ENCODE data around the gene MSRB2. TPM values are rescaled to one million over a fixed set of nuclear protein-coding genes. Genes with fewer than 3 reads are reported as not detected.

Gene MSRB2
- 10 to 100 TPM; 15.7 to 16.0 TPM for total RNA-seq
- polyA plus RNA-seq (ENCODE audit: insufficient read depth, low read depth, low replicate concordance) = 14.2 TPM
- long read RNA-seq, donor 1, transcript MSRB2-201 (5 exons, 1,803 nt) = major isoform, 28 of 30 reads
- long read RNA-seq, donor 1, partial matches to known transcripts = 0 of 30 reads
- long read RNA-seq, donor 1, other reads (novel, unspliced or antisense) = 0 of 30 reads
- long read RNA-seq, donor 2, transcript MSRB2-201 (5 exons, 1,803 nt) = major isoform, 15 of 20 reads
- long read RNA-seq, donor 2, transcript MSRB2-202 (2 exons, 444 nt) = minor isoform, 5 of 20 reads
- long read RNA-seq, donor 2, partial matches to known transcripts = 0 of 20 reads
- long read RNA-seq, donor 2, other reads (novel, unspliced or antisense) = 0 of 20 reads

DNA sequence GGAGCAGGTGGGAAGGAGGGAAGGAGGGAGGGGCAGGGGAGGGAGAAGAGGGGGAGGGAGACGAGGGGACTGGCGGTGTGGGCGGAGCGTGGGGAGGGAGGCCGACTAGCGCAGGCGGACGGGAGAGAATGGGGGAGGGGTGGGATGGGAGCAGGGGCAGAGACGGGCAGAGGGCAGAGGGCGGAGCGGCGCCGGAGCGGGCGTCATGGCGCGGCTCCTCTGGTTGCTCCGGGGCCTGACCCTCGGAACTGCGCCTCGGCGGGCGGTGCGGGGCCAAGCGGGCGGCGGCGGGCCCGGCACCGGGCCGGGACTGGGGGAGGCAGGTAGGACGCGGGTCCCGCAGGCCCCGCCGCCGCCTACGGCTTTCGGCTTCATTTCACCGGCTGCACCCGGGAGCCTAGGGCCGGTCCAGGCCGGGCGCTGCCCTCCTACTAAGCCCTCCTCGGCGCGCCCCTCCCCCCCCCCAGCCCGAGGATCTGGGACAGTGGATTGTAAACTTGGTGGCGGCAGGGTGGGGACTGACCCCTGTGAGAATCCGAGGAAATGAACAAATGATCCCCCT is at the start of gene MSRB2:
TSS of gene MSRB2 (plus strand) at position 176 of the 562 bp plus-strand sequence. CDS start at position 206, 30 bp downstream.
- peaks cover 9% of the 10 kb centered on the region for H3K4me1 ChIP-seq
- peak; percentile 94 for DNase-seq
- TF ChIP-seq, protein P1, sequence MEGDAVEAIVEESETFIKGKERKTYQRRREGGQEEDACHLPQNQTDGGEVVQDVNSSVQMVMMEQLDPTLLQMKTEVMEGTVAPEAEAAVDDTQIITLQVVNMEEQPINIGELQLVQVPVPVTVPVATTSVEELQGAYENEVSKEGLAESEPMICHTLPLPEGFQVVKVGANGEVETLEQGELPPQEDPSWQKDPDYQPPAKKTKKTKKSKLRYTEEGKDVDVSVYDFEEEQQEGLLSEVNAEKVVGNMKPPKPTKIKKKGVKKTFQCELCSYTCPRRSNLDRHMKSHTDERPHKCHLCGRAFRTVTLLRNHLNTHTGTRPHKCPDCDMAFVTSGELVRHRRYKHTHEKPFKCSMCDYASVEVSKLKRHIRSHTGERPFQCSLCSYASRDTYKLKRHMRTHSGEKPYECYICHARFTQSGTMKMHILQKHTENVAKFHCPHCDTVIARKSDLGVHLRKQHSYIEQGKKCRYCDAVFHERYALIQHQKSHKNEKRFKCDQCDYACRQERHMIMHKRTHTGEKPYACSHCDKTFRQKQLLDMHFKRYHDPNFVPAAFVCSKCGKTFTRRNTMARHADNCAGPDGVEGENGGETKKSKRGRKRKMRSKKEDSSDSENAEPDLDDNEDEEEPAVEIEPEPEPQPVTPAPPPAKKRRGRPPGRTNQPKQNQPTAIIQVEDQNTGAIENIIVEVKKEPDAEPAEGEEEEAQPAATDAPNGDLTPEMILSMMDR (IDR thresholded peaks at IDR 0.05) = no peak
- TF ChIP-seq POLR2A (IDR thresholded peaks at IDR 0.05) = peak; percentile 21
- 0% methylated on average over 22 to 47 of the region's 50 CpGs for WGBS, 2 donors
- H3K4me3 ChIP-seq = peak within 1 kb of the TSS; percentile 79 to 87
- H3K36me3 ChIP-seq (ENCODE audit: low read depth, missing control alignments) = no peaks in the 10 kb centered on the region
- intact Hi-C loops (cut with DNase I; ENCODE audit: low total_unique reads) = no loop called here
- no peaks in the 10 kb centered on the region for H3K27me3 ChIP-seq
- H3K27ac ChIP-seq = peak within 1 kb of the TSS; percentile 81 to 90
- no peaks in the 10 kb centered on the region for H3K9me3 ChIP-seq

DNA sequence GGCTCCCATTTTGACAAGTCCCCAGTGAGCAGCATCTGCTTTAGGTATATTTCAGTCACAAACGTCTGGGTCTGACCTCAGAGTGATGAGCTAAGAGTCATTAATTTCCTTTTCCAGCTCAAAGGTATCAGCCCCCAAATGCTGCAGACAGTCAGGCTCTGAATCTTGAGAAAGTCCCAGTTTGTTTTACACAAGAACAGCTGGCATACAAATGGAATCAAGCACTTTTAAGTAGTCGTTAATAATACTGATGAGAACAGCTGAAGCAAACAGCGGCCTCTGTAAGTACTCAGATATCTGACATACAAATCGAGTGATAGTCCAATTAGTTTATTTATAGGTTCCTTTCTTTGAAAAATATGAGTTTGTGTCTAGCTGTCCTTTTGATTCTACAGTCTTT is 49.4 kb upstream of the MSRB2 start:
- WGBS, 2 donors = 40 to 49% methylated on average over 4 of the region's 4 CpGs
- H3K4me3 ChIP-seq = no peak overlapping the region
- H3K27ac ChIP-seq = no peak overlapping the region
- H3K36me3 ChIP-seq (ENCODE audit: low read depth, missing control alignments) = no peaks in the 10 kb centered on the region
- TF ChIP-seq, protein P1 (IDR thresholded peaks at IDR 0.05) = no peak
- TF ChIP-seq POLR2A (IDR thresholded peaks at IDR 0.05) = no peak
- no peaks in the 10 kb centered on the region for H3K9me3 ChIP-seq
- no peak for DNase-seq
- H3K4me1 ChIP-seq = no peaks in the 10 kb centered on the region
- no peaks in the 10 kb centered on the region for H3K27me3 ChIP-seq
- intact Hi-C loops (cut with DNase I; ENCODE audit: low total_unique reads) = no loop called here

DNA sequence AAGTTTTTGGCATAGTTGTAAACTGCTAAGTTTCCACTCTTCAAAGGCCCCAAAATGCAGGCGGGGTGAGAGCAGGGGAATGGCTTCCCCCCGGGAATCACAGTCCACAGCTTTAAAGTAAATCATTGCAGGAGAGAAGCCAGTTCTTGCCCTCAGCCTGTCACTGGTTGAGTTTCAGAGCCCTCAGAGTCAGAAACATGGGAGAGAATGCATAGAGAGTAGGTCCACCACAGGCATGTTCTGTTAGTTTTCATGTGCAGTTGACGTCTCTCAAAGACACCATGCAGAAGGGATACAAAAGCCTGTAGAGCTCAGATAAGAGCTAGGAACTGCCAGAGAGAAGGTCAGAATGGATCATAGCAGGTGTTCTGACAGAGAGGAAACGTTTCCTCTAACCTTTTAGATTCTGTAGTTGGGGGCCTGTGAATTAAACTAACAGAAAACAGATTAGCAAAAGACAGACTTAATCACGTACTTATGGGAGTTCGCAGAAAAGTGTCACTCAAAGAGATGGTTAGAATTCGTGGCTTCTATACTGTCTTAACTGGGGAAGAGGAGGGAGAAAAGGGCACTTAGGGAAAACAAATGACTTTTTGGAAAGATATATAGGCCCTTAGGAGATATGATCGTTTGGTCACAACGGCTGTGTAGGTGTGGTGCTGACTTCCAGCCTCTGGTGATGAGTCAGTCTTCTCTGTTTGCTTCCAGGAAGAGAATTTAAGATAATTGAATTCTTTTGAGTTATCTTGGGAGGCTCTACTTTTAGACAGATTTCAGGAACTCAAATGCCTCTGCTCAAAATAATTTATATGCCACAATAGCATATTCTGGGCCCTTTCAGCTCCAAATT is 48.0 kb upstream of the MSRB2 start:
- Histone ChIP-seq H3K4me3 (no peak overlapping the region), H3K4me1 (no peaks in the 10 kb centered on the region), H3K27me3 (no peaks in the 10 kb centered on the region), H3K9me3 (no peaks in the 10 kb centered on the region), H3K36me3 (ENCODE audit: low read depth, missing control alignments) (no peaks in the 10 kb centered on the region), H3K27ac (no peak overlapping the region)
- intact Hi-C loops (cut with DNase I; ENCODE audit: low total_unique reads) = no loop called here
- DNase-seq = no peak
- WGBS, 2 donors = 59 to 68% methylated on average over 9 of the region's 9 CpGs
- TF ChIP-seq, protein P1 (IDR thresholded peaks at IDR 0.05) = no peak
- no peak for TF ChIP-seq POLR2A (IDR thresholded peaks at IDR 0.05)

DNA sequence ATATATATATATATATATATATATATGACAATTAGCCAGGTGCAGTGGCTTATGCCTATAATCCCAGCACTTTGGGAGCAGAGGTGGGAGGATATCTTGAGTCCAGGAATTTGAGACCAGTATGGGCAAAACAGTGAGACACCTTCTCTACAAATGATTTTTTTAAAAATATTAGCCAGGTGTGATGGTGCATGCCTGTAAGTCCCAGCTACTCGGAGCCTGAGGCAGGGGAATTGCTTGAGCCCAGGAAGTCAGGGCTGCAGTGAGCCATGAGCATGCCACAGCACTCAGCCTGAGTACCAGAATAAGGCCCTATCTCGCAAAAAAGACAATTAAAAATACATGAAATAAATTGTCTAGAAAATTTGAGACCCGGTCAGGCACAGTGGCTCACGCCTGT is 47.2 kb upstream of the MSRB2 start:
- WGBS, 2 donors = 87 to 95% methylated on average over 4 of the region's 4 CpGs
- DNase-seq = no peak

More for the DNA sequence above, 47.2 kb upstream of the MSRB2 start:
- no peak overlapping the region for H3K4me3 ChIP-seq
- H3K9me3 ChIP-seq = no peaks in the 10 kb centered on the region
- intact Hi-C loops (cut with DNase I; ENCODE audit: low total_unique reads) = no loop called here
- H3K27me3 ChIP-seq = no peaks in the 10 kb centered on the region
- no peaks in the 10 kb centered on the region for H3K36me3 ChIP-seq (ENCODE audit: low read depth, missing control alignments)
- no peak overlapping the region for H3K27ac ChIP-seq
- TF ChIP-seq POLR2A (IDR thresholded peaks at IDR 0.05) = no peak
- TF ChIP-seq, protein P1 (IDR thresholded peaks at IDR 0.05) = no peak
- no peaks in the 10 kb centered on the region for H3K4me1 ChIP-seq

All from testis (tissue), 5 donors.